A673 (cell line): ENCODE data around the gene CLCNKA. TPM values are rescaled to one million over a fixed set of nuclear protein-coding genes. Genes with fewer than 3 reads are reported as not detected.
"Not testable (repeated sequence)": the region's sequence is repeated elsewhere in the genome, so short reads cannot be mapped to it uniquely, and the experiment has no call there.

Source experiments
- BruUV-seq: library from RNA; stranded (reverse); fragments of 400-500 nt; replicated peaks from 2 replicates; lab custom pipeline; 2021; lab: Mats Ljungman, UMichigan
- CTCF ChIA-PET: fragments of 300-600 bp; sonication (Branson Sonifier 250); formaldehyde crosslinking; loops from one replicate; lab custom pipeline; 2022; ENCODE audit warnings: antibody characterized with exemption; lab: Charles Lee
- POLR2A ChIA-PET: fragments of 300-600 bp; sonication (Branson Sonifier 250); formaldehyde crosslinking; loops from one replicate; lab custom pipeline; 2022; ENCODE audit warnings: antibody characterized with exemption; ENCODE audit not compliant: low non-redundant PET; lab: Charles Lee
- DNase-seq: peaks from one replicate; pipeline ENCODE4 v3.0.0-alpha.2; 2015; ENCODE audit warnings: low spot score
- H3K27ac ChIP-seq: fragments of 200-600 bp; sonication (generic); 2 replicates; pipeline ENCODE4 v1.5.1; 2016; ENCODE audit warnings: mixed run types, low read depth, mild to moderate bottlenecking, mixed read lengths, antibody characterized with exemption, low read length; ENCODE audit not compliant: poor library complexity, severe bottlenecking
- H3K27me3 ChIP-seq: fragments of 200-600 bp; sonication (generic); replicated peaks from 2 replicates; pipeline ENCODE4 v1.6.1; 2017; ENCODE audit warnings: mixed run types, low read depth, mild to moderate bottlenecking, mixed read lengths, antibody characterized with exemption, low read length; ENCODE audit not compliant: insufficient read depth, poor library complexity
- H3K36me3 ChIP-seq: fragments of 200-600 bp; sonication (generic); 2 replicates; pipeline ENCODE4 v1.6.1; 2016; ENCODE audit warnings: mixed run types, mild to moderate bottlenecking, mixed read lengths, antibody characterized with exemption, low read length; ENCODE audit not compliant: insufficient read depth, poor library complexity, severe bottlenecking
- H3K4me1 ChIP-seq: fragments of 200-600 bp; sonication (generic); 2 replicates; pipeline ENCODE4 v1.6.1; 2017; ENCODE audit warnings: mixed run types, mild to moderate bottlenecking, mixed read lengths, antibody characterized with exemption, low read length; ENCODE audit not compliant: insufficient read depth, poor library complexity, severe bottlenecking
- H3K4me3 ChIP-seq: fragments of 200-600 bp; sonication (generic); 2 replicates; pipeline ENCODE4 v1.5.1; 2016; ENCODE audit warnings: low read depth, mixed run types, mild to moderate bottlenecking, mixed read lengths, low read length; ENCODE audit not compliant: poor library complexity, severe bottlenecking
- H3K9me3 ChIP-seq: fragments of 200-600 bp; sonication (generic); 2 replicates; pipeline ENCODE4 v1.6.1; 2016; ENCODE audit warnings: mixed run types, low read depth, mild to moderate bottlenecking, mixed read lengths, antibody characterized with exemption, low read length; ENCODE audit not compliant: poor library complexity, severe bottlenecking
- EZH2 ChIP-seq: fragments of 200-600 bp; sonication (generic); IDR thresholded peaks from 2 replicates; pipeline ENCODE4 v1.6.1; 2017; ENCODE audit warnings: borderline replicate concordance, low read depth, mild to moderate bottlenecking, mixed read lengths, antibody characterized with exemption, low read length; ENCODE audit not compliant: poor library complexity, severe bottlenecking
- intact Hi-C: fragments of 100-400 bp; cut with micrococcal nuclease; formaldehyde crosslinking; loops from one replicate; pipeline ENCODE4 v1.10.0; 2022; ENCODE audit not compliant: unreplicated experiment
- total RNA-seq: library from RNA; stranded (reverse); gene quantifications from 2 replicates; pipeline ENCODE4 v1.2.3, GENCODE V29; 2021
- TF ChIP-seq, protein P1 (sequence below): fragments of 300-800, 200-600 bp; sonication (generic); conservative IDR thresholded peaks from 2 replicates; pipeline ENCODE4 v1.5.1; 2017; ENCODE audit warnings: low read depth, mild to moderate bottlenecking, antibody characterized with exemption, low read length, moderate library complexity, mixed read lengths

The CLCNKA gene
- total RNA-seq, 1 experiment from 2014 or later: not detected

DNA sequence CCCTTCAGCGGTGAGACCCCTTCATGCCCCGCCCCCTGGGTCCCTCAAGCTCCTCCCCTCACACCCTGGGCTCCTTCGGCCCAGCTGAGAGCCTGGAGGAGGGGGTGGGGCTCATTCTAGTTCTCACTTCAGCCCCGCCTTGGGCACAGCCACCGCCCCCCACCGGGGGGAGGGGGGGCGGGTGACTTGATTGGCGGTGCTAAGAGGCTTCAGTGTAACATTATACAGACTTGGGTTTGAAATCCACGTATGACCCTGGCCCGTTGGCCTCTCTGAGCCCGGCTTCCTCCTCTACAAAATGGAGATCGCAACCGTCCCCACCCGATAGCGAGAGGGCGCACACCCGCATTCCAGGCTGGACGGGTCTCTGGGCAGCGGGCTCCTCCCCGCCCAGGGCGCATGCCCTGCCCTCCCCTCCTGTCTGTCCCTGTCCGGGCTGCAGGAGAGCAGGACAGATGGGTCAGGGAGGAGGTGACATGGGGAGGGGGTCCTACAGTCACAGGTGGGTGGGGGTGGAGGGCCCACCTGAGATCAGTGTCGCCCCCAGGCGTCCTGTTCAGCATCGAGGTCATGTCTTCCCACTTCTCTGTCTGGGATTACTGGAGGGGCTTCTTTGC is 26.8 kb downstream of the CLCNKA start:
- BruUV-seq: no TSS peak
- intact Hi-C loops: no loop called here
- ChIA-PET POLR2A (interaction anchor here (0.6 kb wide), 1 partner anchor 136 kb away, joined by 3 read pairs; no protein-coding TSS in a partner anchor), CTCF (no interaction called here)
- Histone ChIP-seq H3K9me3 (no peaks in the 10 kb centered on the region), H3K36me3 (no peaks in the 10 kb centered on the region), H3K4me1 (no peaks in the 10 kb centered on the region), H3K27me3 (no peaks in the 10 kb centered on the region), H3K4me3 (peak overlapping the region; percentile 45), H3K27ac (peak overlapping the region; percentile 40)
- peak; percentile 92 for DNase-seq
- no peak for TF ChIP-seq EZH2
- TF ChIP-seq, protein P1, sequence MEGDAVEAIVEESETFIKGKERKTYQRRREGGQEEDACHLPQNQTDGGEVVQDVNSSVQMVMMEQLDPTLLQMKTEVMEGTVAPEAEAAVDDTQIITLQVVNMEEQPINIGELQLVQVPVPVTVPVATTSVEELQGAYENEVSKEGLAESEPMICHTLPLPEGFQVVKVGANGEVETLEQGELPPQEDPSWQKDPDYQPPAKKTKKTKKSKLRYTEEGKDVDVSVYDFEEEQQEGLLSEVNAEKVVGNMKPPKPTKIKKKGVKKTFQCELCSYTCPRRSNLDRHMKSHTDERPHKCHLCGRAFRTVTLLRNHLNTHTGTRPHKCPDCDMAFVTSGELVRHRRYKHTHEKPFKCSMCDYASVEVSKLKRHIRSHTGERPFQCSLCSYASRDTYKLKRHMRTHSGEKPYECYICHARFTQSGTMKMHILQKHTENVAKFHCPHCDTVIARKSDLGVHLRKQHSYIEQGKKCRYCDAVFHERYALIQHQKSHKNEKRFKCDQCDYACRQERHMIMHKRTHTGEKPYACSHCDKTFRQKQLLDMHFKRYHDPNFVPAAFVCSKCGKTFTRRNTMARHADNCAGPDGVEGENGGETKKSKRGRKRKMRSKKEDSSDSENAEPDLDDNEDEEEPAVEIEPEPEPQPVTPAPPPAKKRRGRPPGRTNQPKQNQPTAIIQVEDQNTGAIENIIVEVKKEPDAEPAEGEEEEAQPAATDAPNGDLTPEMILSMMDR: 0 out of 2 replicates have a peak, but pooled peaks have one; percentile 18

DNA sequence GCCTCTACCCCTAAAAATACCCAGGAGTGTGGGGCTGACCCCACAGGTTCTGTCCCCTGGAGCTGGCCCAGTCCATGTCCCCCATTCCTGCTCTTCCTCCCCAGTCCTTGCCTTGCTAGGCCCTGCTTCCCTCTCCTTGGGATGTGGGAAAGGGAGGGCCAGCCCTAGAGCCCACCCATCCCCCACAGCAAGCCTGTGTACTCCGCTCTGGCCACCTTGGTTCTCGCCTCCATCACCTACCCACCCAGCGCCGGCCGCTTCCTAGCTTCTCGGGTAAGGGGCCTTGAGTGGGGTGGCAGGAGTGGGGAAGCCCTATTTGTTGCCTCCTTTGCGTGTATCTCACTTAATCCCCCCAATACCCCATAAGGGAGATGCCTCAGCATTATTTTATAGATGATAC is 28.5 kb downstream of the CLCNKA start:
- Histone ChIP-seq H3K9me3 (no peaks in the 10 kb centered on the region), H3K36me3 (no peaks in the 10 kb centered on the region), H3K27ac (no peak overlapping the region), H3K27me3 (no peaks in the 10 kb centered on the region), H3K4me1 (no peaks in the 10 kb centered on the region), H3K4me3 (no peak overlapping the region)
- ChIA-PET POLR2A (no interaction called here), CTCF (no interaction called here)
- TF ChIP-seq EZH2: no peak
- TF ChIP-seq, protein P1: no peak
- intact Hi-C loops: no loop called here
- no peak for DNase-seq
- BruUV-seq: no TSS peak

DNA sequence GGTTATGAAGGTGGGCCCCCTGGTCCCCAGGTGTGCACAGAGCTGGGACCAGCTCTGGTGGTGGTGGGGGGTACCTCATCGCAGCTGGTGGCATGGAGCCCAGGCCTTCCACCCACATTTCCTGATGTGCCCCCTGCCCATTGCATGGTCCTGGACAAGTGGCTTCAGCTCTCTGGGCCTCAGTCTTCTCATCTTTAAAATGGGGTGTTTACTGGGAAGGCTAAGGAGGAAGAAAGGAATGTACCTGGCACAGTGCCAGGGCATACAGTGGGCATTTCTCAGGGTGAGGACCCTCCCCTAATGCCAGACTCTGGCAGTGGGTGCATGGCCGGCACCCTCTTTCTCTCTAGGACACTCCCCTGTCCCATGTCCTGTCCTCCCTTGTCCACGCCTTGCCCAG is 29.2 kb downstream of the CLCNKA start:
- intact Hi-C loops: no loop called here
- Histone ChIP-seq H3K9me3 (no peaks in the 10 kb centered on the region), H3K27me3 (no peaks in the 10 kb centered on the region), H3K4me3 (no peak overlapping the region), H3K27ac (no peak overlapping the region), H3K36me3 (no peaks in the 10 kb centered on the region), H3K4me1 (no peaks in the 10 kb centered on the region)
- no peak for TF ChIP-seq EZH2
- TF ChIP-seq, protein P1: no peak
- BruUV-seq: no TSS peak
- ChIA-PET POLR2A (no interaction called here), CTCF (no interaction called here)
- DNase-seq: no peak

DNA sequence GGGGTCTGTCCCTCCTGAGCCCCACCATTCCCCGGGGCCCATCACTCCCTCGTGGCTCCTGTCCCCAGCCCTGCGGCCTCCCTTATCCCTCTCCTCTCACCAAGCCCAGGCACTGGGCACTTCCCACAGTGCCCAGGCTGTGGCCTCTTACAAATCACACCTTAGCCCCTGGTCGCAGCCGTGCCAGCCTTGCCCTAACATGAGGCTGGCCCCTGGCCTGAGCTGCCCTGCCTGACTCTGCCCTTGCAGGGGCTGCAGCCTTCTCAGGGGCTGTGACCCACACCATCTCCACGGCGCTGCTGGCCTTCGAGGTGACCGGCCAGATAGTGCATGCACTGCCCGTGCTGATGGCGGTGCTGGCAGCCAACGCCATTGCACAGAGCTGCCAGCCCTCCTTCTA is 30.1 kb downstream of the CLCNKA start:
- H3K27ac ChIP-seq, DNase-seq, CTCF ChIA-PET, intact Hi-C loops, H3K4me3 ChIP-seq, H3K36me3 ChIP-seq, H3K4me1 ChIP-seq, BruUV-seq, POLR2A ChIA-PET, H3K27me3 ChIP-seq, H3K9me3 ChIP-seq: not testable (repeated sequence)
